ENCODE data around the gene CYB5B. TPM values are rescaled to one million over a fixed set of nuclear protein-coding genes. Genes with fewer than 3 reads are reported as not detected.
A peak's percentile ranks its signal among the peaks of the same experiment; 100 is the strongest.
"Not testable (repeated sequence)": the region's sequence is repeated elsewhere in the genome, so short reads cannot be mapped to it uniquely, and the experiment has no call there.

The CYB5B gene
- total RNA-seq, 1 experiment from 2014 or later: 79.3 TPM

- not testable (repeated sequence) for DNase-seq (ENCODE audit: extremely low read depth, low read depth)
These were observed 16.6 kb downstream of the CYB5B start for GRCh38 chr16:69441030-69441429.

GRCh38 chr16:69443927-69444631, 19.7 kb downstream of the CYB5B start:
- peak; percentile 47 for DNase-seq (ENCODE audit: extremely low read depth, low read depth)

GRCh38 chr16:69444873-69445517, 20.6 kb downstream of the CYB5B start:
- DNase-seq (ENCODE audit: extremely low read depth, low read depth): no peak

GRCh38 chr16:69448470-69449193, 24.2 kb downstream of the CYB5B start:
- no peak for DNase-seq (ENCODE audit: extremely low read depth, low read depth)

- no peak for DNase-seq (ENCODE audit: extremely low read depth, low read depth)
These were observed 26.7 kb downstream of the CYB5B start for GRCh38 chr16:69451166-69451565.

- DNase-seq (ENCODE audit: extremely low read depth, low read depth): no peak
These were observed 29.5 kb downstream of the CYB5B start for GRCh38 chr16:69453936-69454335.

- DNase-seq (ENCODE audit: extremely low read depth, low read depth): no peak
These were observed 39.5 kb downstream of the CYB5B start for GRCh38 chr16:69463876-69464275.

GRCh38 chr16:69465083-69465721, 40.8 kb downstream of the CYB5B start:
- DNase-seq (ENCODE audit: extremely low read depth, low read depth): no peak

- DNase-seq (ENCODE audit: extremely low read depth, low read depth): no peak
These were observed 41.5 kb downstream of the CYB5B start for GRCh38 chr16:69465881-69466280.

- DNase-seq (ENCODE audit: extremely low read depth, low read depth): no peak
These were observed 42.1 kb downstream of the CYB5B start for GRCh38 chr16:69466547-69466946.

GRCh38 chr16:69467080-69467479, 42.7 kb downstream of the CYB5B start:
- DNase-seq (ENCODE audit: extremely low read depth, low read depth): no peak

- DNase-seq (ENCODE audit: extremely low read depth, low read depth): no peak
These were observed 43.2 kb downstream of the CYB5B start for GRCh38 chr16:69467531-69468204.

GRCh38 chr16:69469807-69470561, 45.6 kb downstream of the CYB5B start:
- no peak for DNase-seq (ENCODE audit: extremely low read depth, low read depth)

- DNase-seq (ENCODE audit: extremely low read depth, low read depth): no peak
These were observed 46.7 kb downstream of the CYB5B start for GRCh38 chr16:69471121-69471520.

- no peak for DNase-seq (ENCODE audit: extremely low read depth, low read depth)
These were observed 50.0 kb downstream of the CYB5B start for GRCh38 chr16:69474408-69474807.

GRCh38 chr16:69476920-69477443, 52.6 kb downstream of the CYB5B start:
- DNase-seq (ENCODE audit: extremely low read depth, low read depth): peak; percentile 32

GRCh38 chr16:69477546-69477945, 53.1 kb downstream of the CYB5B start:
- DNase-seq (ENCODE audit: extremely low read depth, low read depth): no peak

GRCh38 chr16:69478685-69479084, 54.3 kb downstream of the CYB5B start:
- no peak for DNase-seq (ENCODE audit: extremely low read depth, low read depth)

- no peak for DNase-seq (ENCODE audit: extremely low read depth, low read depth)
These were observed 55.4 kb downstream of the CYB5B start for GRCh38 chr16:69479775-69480174.

GRCh38 chr16:69481901-69482341, 57.5 kb downstream of the CYB5B start:
- DNase-seq (ENCODE audit: extremely low read depth, low read depth): peak; percentile 13
